GM21825 (cell line): Measurements from ENCODE around the gene SPRR2E.
"Not testable (repeated sequence)": the region's sequence is repeated elsewhere in the genome, so short reads cannot be mapped to it uniquely, and the experiment has no call there.

Source experiments
- ATAC-seq: cut with Tn5 transposase; IDR thresholded peaks from one replicate; pipeline ENCODE4 v1.9.1; 2021; ENCODE audit warnings: mild to moderate bottlenecking, moderate library complexity; ENCODE audit not compliant: unreplicated experiment

Gene SPRR2E

DNA sequence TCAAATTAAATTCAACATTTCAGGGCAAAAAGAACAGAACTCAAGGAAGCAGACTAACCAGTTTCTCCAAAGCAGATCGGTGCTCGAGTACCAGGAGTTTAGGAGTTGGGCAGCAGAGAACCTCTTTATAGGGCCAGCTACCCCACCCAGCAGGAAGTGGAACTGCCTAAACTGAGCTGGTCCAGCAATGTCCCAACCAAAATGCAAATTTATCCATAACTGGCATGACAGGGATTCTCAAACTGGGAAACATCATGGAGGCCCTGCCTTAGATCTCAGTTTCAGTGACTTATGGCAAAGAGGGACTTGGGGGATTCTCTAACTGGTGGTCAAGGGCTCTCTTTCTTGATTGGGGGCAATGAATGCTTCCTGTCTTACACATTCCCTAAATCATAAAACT, 22.8 kb downstream of the SPRR2E start, which contains the start of gene SPRR2B:
Gene SPRR2B, minus strand, starts transcription at position 101 of the 400 bp plus-strand sequence. CDS start 772 bp downstream, outside the sequence.
- ATAC-seq, result no peak

- ATAC-seq, result no peak
Measured at GRCh38 chr1:153070243-153070642, 24.1 kb downstream of the SPRR2E start.

GRCh38 chr1:153058826-153059784, 35.2 kb downstream of the SPRR2E start:
- no peak for ATAC-seq

DNA sequence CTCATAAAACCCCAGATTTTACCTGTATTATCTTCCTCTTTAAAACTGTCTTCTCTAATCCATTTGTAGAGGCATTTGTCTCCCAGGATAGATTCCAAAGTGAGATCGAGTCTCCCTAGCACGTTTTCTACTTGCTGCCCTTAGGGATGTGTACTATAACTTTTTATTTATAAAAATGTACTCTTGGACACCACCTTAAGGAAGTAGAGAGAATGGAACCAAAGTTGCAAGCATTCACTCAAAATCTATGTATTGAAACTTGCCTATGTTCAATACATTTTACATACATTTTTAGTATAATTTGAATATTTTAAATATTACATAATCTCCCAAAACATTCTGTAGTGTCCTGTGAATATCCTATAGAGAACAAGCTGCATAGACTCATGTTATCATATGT, 36.2 kb downstream of the SPRR2E start:
- no peak for ATAC-seq

- no peak for ATAC-seq
Measured at GRCh38 chr1:153057375-153057774, 37.0 kb downstream of the SPRR2E start, which contains the start of gene SPRR2A. Gene SPRR2A, minus strand, starts transcription at chr1:153057512. Its CDS starts 777 bp downstream, at chr1:153056735.

- not testable (repeated sequence) for ATAC-seq
Measured at GRCh38 chr1:153056111-153056510, 38.2 kb downstream of the SPRR2E start.

DNA sequence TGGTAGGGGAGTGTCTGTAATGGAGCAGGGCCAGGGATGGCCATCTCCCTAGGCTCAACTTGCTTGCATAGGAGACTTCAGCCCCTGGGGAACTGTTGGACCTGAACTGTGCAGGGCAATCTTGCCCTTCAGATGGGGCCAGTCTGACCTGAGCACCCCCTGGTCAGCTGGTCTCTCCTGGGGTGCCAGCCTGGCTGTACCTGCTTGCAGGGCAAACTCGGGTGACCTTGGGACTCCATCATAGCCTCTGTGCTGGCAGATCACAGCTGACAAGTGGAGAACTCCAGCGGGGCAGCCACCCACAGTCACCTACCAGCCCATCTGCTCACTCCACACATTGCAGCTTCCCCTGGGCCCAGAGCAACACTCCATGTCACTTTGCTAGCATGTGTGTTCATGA, 45.1 kb downstream of the SPRR2E start:
- ATAC-seq, result no peak
